Ureter (tissue), 1 donor: Measurements from ENCODE around the gene SLC24A3. TPM values are rescaled to one million over a fixed set of nuclear protein-coding genes. Genes with fewer than 3 reads are reported as not detected.
"Not testable (repeated sequence)": the region's sequence is repeated elsewhere in the genome, so short reads cannot be mapped to it uniquely, and the experiment has no call there.

Experiments
- DNase-seq: peaks from one replicate; pipeline ENCODE4 v3.0.0-alpha.2; 2020; ENCODE audit warnings: low spot score
- total RNA-seq: library from RNA; stranded (reverse); gene quantifications from one replicate; pipeline ENCODE4 v1.2.4, GENCODE V29; 2023
- donor health status: DM: yes; HTN: yes; CAD: no.

SLC24A3 gene
- total RNA-seq, 1 donor from 2014 or later: 17.1 TPM

GRCh38 chr20:19678591-19678990 is 466.1 kb downstream of the SLC24A3 start:
- not testable (repeated sequence) for DNase-seq

GRCh38 chr20:19679900-19680495 is 467.6 kb downstream of the SLC24A3 start:
- DNase-seq: no peak

GRCh38 chr20:19682249-19682648 is 469.8 kb downstream of the SLC24A3 start:
- DNase-seq: no peak

GRCh38 chr20:19683188-19683587 is 470.7 kb downstream of the SLC24A3 start:
- DNase-seq: no peak

- DNase-seq: no peak
These were observed 471.4 kb downstream of the SLC24A3 start for GRCh38 chr20:19683822-19684221.

- peak; percentile 75 for DNase-seq
These were observed 475.8 kb downstream of the SLC24A3 start for GRCh38 chr20:19688031-19688806.

GRCh38 chr20:19690462-19690861 is 478.0 kb downstream of the SLC24A3 start:
- no peak for DNase-seq

GRCh38 chr20:19691125-19691524 is 478.7 kb downstream of the SLC24A3 start:
- no peak for DNase-seq

- DNase-seq: no peak
These were observed 479.7 kb downstream of the SLC24A3 start for GRCh38 chr20:19692100-19692499.

- peak; percentile 61 for DNase-seq
These were observed 480.3 kb downstream of the SLC24A3 start for GRCh38 chr20:19692685-19693119.

- no peak for DNase-seq
These were observed 481.1 kb downstream of the SLC24A3 start for GRCh38 chr20:19693508-19693907.

- no peak for DNase-seq
These were observed 482.6 kb downstream of the SLC24A3 start for GRCh38 chr20:19695081-19695480.

- no peak for DNase-seq
These were observed 484.2 kb downstream of the SLC24A3 start for GRCh38 chr20:19696620-19697019.

GRCh38 chr20:19697415-19697814 is 485.0 kb downstream of the SLC24A3 start:
- DNase-seq: no peak

- DNase-seq: no peak
These were observed 486.9 kb downstream of the SLC24A3 start for GRCh38 chr20:19699180-19699971.

GRCh38 chr20:19701429-19701828 is 489.0 kb downstream of the SLC24A3 start:
- DNase-seq: no peak

- DNase-seq: no peak
These were observed 494.0 kb downstream of the SLC24A3 start for GRCh38 chr20:19706463-19706862.

- no peak for DNase-seq
These were observed 497.3 kb downstream of the SLC24A3 start for GRCh38 chr20:19709635-19710335.

GRCh38 chr20:19710336-19711120 is 498.1 kb downstream of the SLC24A3 start:
- DNase-seq: no peak

GRCh38 chr20:19711126-19711525 is 498.7 kb downstream of the SLC24A3 start:
- DNase-seq: no peak

GRCh38 chr20:19712721-19713260 is 500.3 kb downstream of the SLC24A3 start:
- DNase-seq: no peak
